WI38 (cell line): ENCODE data around the gene BLOC1S1.

ENCODE experiments used
- H3K4me3 ChIP-seq: 2 replicates; pipeline ENCODE4 v1.5.1; 2011; ENCODE audit warnings: low read depth, mild to moderate bottlenecking, control low read depth, low read length
- TF ChIP-seq, protein P1 (sequence below): IDR thresholded peaks from 2 replicates; pipeline ENCODE4 v1.5.1; 2012; ENCODE audit warnings: low read depth, mild to moderate bottlenecking, control low read depth, low read length

The BLOC1S1 gene

DNA sequence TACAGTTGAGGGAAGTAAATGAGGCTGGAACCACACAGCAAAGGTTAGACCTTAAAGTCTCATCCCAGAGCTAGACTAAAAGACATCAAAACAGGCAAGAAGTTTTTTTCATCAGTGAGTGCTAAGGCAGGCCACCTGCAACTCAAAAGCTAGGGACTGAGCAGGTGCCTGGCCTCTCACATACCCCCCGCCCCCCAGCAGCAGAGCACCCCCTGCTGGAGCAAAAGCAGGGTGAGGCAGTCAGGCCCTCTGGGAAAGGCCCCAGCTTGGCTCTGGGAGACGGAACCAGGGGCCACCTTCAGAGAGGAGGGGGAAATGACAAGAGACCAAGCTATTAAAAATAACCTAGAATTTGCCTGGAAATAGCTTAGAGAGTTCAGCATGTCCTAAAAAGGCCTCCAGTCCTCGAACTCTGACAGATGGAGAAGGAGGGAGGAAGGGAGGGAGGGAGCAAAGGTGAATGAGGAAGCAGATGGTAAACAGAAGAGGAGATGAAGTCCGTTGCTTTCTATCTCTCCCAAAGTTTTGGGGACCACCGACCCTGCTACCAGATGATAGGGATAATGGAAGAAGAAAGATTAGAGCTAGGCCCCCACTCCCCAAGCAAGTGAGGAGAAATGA is 10.0 kb upstream of the BLOC1S1 start:
- no peak overlapping the region for H3K4me3 ChIP-seq
- TF ChIP-seq, protein P1, sequence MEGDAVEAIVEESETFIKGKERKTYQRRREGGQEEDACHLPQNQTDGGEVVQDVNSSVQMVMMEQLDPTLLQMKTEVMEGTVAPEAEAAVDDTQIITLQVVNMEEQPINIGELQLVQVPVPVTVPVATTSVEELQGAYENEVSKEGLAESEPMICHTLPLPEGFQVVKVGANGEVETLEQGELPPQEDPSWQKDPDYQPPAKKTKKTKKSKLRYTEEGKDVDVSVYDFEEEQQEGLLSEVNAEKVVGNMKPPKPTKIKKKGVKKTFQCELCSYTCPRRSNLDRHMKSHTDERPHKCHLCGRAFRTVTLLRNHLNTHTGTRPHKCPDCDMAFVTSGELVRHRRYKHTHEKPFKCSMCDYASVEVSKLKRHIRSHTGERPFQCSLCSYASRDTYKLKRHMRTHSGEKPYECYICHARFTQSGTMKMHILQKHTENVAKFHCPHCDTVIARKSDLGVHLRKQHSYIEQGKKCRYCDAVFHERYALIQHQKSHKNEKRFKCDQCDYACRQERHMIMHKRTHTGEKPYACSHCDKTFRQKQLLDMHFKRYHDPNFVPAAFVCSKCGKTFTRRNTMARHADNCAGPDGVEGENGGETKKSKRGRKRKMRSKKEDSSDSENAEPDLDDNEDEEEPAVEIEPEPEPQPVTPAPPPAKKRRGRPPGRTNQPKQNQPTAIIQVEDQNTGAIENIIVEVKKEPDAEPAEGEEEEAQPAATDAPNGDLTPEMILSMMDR = no peak

DNA sequence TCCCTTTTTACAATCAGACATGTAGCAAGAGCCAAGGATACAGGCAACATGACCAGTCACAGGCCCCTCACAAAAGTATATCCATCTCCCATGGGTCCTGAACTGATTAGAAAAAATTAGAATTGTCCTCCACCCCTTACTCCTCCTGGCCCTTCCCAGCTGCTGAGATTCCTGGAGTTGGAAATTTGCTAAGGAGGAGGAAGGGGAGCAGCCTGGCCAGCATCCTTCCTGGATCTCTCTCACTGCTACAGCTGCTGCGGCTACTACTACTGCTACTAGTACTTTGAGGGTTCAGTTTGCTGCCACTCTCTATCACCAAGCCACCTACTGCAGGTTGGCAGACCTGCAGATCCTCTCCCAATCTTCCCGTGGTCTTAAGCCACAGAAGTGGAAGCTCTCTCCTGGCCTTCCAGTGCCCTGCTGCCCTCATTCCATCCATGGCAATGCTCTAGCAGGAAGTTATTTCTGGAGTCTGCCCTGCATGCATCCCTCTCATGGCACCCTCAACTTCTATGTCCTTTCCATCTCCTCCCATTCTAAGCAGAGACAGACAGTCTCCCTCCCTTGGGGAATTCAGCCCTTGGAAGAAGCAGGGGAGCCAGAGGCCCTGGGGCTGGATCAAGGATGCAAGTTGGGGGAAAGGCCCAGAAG is 9.2 kb upstream of the BLOC1S1 start:
- TF ChIP-seq, protein P1 = no peak

DNA sequence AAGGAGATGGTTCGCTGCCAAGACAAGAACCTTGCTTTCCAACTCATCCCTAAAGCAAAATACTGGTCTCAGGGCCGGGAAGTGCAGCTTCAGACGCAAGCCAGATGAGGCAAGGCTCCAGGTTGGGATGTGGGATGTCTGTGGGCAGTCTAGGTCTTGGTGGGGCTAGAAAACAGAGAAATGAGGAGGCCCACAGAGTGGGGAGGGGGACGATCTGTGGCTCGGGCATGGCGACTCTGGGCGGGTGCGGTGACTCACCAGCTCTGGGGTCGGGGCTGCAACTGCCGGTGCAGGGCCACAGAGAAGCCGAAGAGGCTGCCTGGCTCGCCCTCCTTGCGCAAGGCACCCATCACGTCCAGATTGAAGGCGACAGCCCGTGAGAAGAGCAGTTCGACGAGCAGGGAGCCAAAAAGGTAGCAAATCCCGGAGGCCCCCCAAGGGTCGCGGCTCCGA is 8.6 kb upstream of the BLOC1S1 start:
- TF ChIP-seq, protein P1 = no peak
- peak overlapping the region; percentile 56 for H3K4me3 ChIP-seq

More for the DNA sequence above, 9.2 kb upstream of the BLOC1S1 start:
- H3K4me3 ChIP-seq = no peak overlapping the region

DNA sequence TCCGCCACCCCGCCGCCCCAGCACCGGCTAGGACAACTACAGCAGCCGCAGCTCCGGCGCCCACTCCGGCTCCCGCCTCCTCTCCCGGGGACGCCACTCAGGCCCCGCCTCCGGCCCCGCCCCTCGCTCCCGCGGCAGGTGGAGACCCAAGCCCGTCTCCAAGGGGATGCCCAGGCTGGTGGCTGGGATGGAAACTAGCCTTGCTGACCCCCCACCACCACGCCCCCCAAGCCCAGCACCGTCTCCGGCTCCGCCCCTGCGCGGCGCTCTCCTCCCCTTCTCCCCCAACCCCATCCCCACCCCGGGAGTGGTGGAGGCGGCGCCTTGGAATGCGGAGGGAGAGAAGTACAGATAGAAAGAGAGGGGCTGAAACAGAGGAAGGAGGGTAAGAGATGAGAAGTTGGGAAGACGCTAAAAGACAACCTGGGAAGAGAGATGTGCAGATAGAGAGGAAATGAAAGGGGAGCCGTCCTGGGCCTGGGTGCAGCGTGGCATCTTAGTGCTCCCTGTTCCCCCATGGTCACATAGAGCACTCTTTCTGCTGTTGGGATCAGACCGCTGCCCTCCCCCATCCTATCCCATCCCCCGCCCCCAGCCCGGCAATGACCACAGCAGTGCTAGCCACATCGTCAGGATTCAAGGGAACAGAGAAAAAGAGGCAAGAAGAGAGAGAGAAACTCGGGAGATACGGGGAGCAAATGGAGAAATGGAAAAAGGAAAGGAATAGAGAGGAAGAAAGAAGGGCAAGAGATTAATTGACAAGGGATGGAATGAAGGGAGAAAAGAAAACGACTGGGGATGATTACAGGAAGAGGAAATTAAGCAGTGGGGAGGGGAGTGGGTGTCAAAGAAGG is 7.8 kb upstream of the BLOC1S1 start, which contains the start of gene ITGA7:
ITGA7 (minus strand) TSS at position 64 of the 854 bp plus-strand sequence. CDS start 222 bp downstream, outside the sequence.
- TF ChIP-seq, protein P1 = no peak
- H3K4me3 ChIP-seq = peak within 1 kb of the TSS; percentile 56

DNA sequence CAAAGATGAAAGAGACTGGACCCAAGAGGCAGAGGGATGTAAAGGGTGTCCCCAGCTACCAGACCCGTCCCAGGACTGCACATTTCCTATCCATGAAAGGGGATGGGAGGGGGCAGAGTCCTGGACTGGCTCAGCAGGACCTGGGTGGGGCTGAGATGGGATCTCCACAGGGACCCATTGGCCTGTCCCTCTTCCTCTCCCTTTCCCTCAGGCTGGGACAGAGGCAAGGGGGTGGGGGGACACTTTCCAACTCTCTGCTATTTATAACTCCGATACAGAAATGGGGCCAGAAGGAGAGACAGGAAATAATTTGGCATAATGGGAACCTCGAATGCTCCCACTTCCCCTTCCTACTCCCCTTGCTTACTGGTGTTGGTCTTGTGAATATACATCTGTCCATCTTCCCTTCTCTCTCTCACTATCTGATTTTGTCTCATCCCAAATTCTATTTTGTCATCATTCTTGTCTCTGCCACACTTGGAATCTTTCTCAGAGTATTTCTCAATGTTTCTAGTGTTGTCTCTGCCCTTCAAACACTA is 7.1 kb upstream of the BLOC1S1 start:
- TF ChIP-seq, protein P1 = no peak
- peak overlapping the region; percentile 56; the same call in 1 of the 2 replicates for H3K4me3 ChIP-seq

DNA sequence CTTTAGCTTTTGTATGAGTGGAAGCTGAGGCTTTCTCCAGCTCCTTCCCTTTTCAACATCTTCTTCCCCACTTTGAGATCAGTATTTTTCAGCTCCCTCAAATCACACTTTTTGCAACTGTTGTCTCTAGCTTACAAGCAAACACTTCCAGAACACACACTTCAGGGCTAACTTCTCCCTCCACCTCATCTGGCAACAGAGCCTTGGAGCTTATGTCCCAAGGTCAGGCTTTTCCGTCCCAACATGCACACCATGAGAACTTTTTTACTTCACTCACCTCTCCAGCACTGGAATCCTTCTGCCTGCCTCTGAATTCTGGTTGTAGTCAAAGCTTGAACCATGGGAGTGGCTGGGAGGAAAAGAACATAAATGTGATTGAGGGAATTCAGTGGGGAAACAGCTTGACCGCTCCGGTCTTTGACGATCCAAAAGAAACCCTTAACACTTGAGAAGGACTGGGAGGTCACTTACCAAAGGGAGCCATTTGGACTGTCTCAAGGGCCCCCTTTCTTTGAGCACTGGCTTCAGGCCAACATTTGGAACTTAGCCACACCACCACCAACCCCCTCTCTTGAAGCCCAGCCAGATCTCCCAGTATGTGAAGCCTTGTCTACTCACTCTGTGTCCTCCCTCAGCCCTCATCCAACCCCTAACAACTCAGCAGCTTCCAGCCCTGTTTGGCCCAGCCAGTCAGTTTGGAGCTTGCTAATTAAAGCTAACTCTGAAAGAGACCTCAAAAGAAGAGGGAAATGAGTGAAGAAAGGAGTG is 3.9 kb upstream of the BLOC1S1 start:
- TF ChIP-seq, protein P1 = no peak

More for the DNA sequence above, 3.9 kb upstream of the BLOC1S1 start:
- H3K4me3 ChIP-seq = no peak overlapping the region
